HS-27A (cell line): Measurements from ENCODE around the gene KLHL29.

Experiments
- DNase-seq: peaks from one replicate; pipeline ENCODE4 v3.0.0-alpha.2; 2012; ENCODE audit warnings: low read depth, missing footprints

The KLHL29 gene

GRCh38 chr2:23422089-23423061 is 37.4 kb downstream of the KLHL29 start:
- no peak for DNase-seq

DNA sequence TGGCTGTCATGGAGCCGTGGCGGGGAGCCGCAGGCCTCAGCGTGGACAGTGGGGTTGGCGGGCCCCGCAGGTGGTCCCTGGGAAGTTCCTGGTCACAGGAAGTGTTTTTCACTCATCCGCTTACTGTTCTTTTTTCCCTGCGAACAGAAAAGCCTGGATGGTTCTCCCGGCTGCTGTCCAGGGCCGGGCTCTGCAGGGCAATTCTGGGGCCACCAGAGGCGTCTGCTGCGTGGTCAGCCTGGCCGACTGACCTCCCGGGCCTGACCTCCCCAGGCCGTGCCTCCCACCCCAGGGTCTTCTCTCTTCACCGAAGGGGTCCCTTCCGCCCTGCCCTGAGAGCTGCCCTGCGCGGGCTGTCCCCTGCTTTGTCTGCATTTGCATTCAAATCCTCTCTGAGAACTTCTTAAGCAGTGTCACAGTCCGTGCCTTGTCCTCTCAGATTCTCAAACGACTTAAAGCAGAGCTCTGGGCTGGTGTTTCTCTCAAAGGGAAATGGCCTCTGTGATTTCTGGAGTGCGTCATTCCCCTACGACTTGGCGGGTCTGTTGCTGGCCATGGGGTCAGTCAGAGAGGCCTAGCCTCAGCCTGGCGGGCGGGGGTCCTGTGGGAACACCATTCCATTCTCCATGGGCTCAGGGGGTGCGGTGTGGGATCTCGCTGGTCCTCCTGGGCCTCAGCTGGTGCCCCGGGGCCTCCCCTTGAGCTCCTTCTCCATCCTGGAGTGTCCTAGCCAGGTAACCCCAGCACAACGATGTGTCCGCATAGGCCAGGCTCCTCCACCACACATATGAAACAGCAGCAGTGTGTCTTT is 38.3 kb downstream of the KLHL29 start:
- no peak for DNase-seq

DNA sequence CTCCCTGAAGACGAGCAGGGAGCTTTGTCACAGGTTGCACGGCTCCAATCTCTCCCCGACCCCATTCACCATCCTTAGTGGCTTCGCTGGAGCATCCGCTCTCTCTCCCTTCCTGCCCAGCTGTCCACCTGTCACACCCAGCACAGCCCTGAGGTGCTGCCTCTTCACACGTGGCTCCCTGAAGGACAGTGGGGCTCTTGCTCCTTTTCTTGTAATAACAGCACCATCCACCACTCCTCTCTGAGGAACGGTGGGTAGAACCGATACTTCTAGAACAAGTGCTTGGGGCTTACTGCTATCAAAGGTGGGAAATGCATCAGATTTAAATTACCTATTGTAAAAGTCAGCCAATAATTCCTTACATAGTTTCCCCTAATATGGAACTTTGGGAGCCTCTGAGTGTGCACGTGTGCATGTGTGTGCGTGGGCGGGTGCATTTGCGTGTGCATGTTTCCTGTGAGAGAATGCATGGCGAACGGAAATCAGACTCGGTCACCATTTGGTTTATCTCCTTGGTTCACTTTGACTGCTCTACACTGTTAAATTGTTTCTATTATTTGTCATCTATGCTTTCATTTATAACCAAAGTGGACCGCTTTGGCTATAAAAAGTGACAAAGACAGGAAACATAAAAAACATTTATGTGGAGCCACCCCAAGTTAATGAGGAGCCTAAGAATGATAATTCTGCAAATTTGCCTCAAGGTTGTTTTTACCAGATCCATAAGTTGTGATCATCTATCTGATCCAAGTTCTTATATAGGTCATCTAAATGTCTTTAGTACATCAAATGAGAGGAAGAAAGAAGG is 39.1 kb downstream of the KLHL29 start:
- no peak for DNase-seq

DNA sequence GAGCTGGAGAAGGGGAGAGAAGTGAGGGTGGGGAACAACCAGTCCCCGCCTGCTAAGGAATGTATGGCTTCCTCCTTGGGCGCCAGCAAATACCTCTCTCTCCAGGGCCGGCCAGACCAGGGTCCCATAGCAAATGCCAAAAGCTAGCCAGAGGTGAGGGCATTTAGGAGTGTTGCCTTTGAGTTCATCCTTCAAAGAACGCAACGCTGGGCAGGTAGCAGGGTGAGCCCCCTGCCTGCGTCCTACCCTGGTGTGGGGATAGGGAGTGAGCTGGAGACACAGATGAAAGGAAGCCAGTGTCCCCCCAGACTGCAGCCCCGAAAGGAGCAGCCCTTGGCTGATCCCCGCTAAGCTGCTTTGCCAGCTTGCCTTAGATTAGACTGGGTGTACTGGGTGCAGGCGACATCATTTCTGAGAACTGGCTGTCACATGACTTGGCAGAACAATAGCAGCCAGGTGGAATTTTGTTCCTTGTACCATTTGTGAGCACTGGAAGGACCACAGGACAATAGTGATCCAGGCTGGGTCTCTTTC is 40.4 kb downstream of the KLHL29 start:
- DNase-seq: no peak

GRCh38 chr2:23425885-23426262 is 40.9 kb downstream of the KLHL29 start:
- DNase-seq: no peak

DNA sequence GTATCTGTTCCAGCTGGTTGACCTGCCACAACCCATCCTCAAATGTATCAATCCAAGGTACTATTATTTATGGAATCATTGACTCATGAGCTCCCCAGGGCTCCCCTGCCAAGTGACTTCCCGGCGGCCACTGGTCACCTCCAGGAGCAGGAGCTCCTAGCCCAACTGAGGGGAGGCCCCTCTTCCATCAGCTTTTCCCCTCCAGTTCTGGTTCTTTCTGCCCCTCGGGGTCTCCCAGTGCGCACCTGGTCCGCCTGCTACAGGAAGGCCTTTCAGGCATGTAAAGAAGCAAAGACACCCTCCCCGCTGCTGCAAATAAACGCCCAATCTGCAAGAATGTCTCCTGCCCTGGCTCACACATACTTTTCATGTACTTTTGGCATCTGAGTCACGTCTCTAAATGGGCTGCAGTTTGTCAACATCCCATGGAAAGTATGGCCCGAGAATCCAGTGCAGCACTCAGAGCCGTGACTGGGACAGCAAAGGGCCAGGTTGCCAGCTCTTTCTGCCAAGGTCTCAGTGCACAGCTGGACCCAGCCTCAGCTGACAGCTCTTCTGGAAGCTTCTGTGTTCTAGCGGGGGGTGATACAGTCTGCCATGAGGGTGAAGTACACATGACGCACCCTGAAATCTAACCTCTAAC is 41.4 kb downstream of the KLHL29 start:
- no peak for DNase-seq

DNA sequence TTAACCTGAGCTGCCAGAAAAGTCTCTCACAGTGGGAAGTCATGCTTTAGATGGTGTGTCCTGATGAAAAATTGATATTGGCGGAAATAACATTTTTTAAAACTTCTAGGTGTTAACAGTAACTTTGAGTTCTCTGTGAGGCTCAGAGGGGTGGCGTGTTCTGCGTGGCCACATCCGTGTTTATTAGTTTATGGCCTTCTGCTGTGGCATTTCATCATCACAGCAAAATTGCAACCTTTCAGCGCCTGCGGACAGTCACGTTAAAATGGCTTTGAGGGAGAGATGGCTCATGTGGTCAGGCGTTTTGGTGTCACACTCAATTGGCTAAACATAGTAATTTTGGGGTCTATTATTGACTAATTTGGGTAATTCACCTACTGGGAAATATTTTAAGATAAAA is 42.4 kb downstream of the KLHL29 start:
- no peak for DNase-seq

GRCh38 chr2:23427976-23428375 is 43.0 kb downstream of the KLHL29 start:
- no peak for DNase-seq

DNA sequence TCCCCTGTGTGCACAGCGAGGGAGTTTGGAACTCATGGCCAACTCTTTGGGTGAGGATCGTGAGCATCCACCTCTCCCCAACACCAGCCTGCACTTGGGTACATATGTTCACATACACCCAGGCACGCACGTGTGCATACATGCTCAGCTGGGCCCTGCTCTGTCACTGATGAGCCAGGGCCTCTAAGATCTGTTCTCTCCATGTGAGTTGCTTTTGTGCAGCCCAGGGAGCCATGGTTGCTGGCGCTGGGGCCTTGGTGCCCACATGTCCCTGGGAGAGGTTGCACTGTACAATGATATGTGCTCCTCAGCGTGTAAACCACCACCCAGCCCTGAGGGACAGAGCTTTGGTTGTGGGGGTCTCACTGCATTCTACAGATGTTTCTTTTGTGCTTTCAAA is 44.1 kb downstream of the KLHL29 start:
- DNase-seq: no peak

DNA sequence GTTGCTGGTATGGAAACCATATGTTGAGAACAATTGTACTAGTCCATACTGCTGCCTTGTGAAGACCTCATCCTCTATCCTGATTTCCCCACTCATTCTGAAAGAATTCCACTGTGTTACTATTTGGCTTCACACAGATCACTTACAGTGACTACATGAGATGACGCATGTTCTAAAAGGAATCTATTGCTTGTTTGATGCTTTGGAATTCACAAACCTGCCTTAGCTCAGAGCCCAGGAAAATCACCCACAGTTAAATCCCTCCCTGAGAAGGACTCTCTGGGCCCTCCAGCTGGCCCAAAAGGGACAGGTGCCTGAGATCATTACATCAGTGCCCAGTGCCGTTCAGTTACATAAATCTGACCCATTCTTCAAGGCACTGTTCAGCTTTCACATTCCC is 45.3 kb downstream of the KLHL29 start:
- DNase-seq: peak; percentile 67

DNA sequence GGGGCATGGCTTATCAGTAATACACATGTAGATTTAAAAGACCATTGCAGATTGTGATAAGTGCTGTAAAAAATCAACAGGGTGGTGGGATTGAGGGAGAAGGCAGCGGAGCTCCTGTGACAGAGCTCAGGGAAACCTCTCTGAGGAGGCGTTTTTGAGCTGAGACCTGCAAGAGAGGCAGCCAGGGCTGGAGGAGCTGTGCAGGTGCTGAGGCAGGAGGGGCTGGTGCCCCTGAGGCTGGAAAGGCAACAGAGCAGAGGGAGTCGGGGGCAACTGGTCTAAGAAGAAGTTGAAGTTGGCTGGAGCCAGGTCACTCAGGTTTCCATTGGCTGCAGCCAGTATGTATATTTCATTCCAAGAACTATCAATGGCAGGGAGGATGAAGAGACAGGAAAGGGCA is 47.6 kb downstream of the KLHL29 start:
- DNase-seq: no peak

GRCh38 chr2:23433282-23433681 is 48.3 kb downstream of the KLHL29 start:
- no peak for DNase-seq

DNA sequence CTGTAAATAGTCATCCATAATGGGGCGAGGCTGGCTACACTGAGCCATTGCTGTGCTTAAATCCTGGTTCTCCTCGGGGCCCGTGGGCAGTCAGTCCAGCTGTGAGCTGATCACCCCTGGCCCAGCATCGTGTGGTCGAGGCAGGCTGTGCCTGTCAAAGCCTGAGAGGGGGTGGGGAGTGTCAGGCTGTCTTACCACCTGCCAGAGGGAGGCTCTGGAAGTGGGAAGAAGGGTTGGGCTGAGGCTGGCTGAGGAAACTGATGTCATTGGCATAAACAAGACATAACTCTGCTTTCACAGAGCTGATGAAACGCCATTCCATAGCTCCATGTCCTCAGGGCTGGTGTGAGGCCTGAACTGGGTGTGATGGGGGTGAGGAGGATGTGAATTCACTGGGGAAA is 49.7 kb downstream of the KLHL29 start:
- DNase-seq: no peak

- no peak for DNase-seq
Observed at GRCh38 chr2:23435250-23436035, 50.5 kb downstream of the KLHL29 start.

- no peak for DNase-seq
Observed at GRCh38 chr2:23436346-23437098, 51.5 kb downstream of the KLHL29 start.

GRCh38 chr2:23441414-23441813 is 56.4 kb downstream of the KLHL29 start:
- DNase-seq: no peak

GRCh38 chr2:23445450-23445868 is 60.5 kb downstream of the KLHL29 start:
- peak; percentile 59 for DNase-seq

GRCh38 chr2:23446916-23447315 is 61.9 kb downstream of the KLHL29 start:
- no peak for DNase-seq

DNA sequence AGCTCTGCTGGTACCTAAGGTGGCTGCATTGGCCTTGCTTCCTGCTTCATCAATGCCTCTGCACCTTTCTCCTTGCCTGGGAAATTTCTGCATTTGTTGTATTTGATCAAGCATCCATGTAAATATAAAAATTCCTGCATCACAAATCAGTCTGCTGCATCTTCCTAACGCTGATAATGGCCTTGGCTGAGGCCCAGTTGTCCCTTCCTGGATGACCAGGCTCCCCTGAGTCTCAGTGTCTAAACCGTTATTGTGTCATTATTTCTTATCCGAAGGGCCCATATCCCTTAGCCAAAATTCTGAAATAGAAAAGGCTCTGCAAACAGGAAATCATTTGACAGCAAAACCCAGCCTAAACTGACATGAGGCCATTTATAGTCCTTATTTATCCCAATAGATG is 62.4 kb downstream of the KLHL29 start:
- DNase-seq: no peak

- DNase-seq: no peak
Observed at GRCh38 chr2:23448906-23449305, 63.9 kb downstream of the KLHL29 start.
